ENCODE results near the gene PRR5L.

Gene PRR5L

DNA sequence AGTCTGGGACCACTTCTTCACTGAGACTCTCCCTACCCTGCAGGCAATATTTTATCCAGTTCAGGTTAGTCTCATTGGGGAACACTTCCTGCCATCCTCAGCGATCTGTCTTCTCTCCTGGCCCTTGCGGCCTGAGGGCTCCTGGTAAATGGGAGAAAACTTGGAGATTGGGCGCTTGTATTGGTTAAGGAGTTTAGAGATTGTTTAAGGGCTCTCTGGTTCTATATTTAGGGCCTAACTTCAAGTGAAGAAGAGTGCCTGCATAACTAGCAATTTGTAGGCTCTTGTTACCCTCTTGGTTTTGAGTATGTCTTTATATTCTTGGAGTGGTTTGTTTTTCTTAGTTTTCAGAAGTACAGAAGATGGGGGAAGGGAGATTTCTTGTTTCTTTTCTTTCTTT lies 141.3 kb downstream of the PRR5L start:
- H3K36me3 ChIP-seq (ENCODE audit: insufficient read depth, low read length): no peaks in the 10 kb centered on the region
- H3K4me3 ChIP-seq (ENCODE audit: low read length): no peak overlapping the region
- peaks cover 4% of the 10 kb centered on the region for H3K4me1 ChIP-seq (ENCODE audit: control insufficient read depth, insufficient read depth, low read length)
- no peak overlapping the region for H3K4me2 ChIP-seq (ENCODE audit: low read length)
- no peaks in the 10 kb centered on the region for H3K9me3 ChIP-seq (replicated peaks; ENCODE audit: low read length)
- no peak overlapping the region for H3K9ac ChIP-seq (ENCODE audit: low read depth, low read length)
- H3K27me3 ChIP-seq (ENCODE audit: control insufficient read depth, insufficient read depth, low read length): no peaks in the 10 kb centered on the region

DNA sequence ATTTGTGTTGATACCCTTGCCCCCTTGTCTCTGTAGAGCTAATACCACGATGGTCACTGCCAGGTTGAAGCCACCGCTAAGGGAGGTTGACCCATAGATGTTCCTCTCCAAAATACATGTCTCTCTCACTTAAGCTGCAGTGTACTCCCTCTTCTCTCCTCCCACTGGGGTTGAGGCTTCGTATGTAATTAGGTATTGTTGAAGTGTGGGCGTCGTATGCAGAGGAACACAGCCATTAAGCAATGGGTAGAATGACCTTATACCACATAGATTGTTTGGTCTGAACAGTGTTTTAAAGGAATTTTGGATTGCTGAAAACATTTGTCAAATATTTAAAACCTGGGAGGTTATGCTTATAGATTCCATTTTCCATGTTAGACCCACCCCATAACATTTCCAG lies 142.0 kb downstream of the PRR5L start:
- H3K4me2 ChIP-seq (ENCODE audit: low read length): no peak overlapping the region
- H3K9me3 ChIP-seq (replicated peaks; ENCODE audit: low read length): no peaks in the 10 kb centered on the region
- H3K4me1 ChIP-seq (ENCODE audit: control insufficient read depth, insufficient read depth, low read length): peaks cover 3% of the 10 kb centered on the region
- H3K4me3 ChIP-seq (ENCODE audit: low read length): no peak overlapping the region
- no peak overlapping the region for H3K9ac ChIP-seq (ENCODE audit: low read depth, low read length)
- no peaks in the 10 kb centered on the region for H3K27me3 ChIP-seq (ENCODE audit: control insufficient read depth, insufficient read depth, low read length)
- no peaks in the 10 kb centered on the region for H3K36me3 ChIP-seq (ENCODE audit: insufficient read depth, low read length)

DNA sequence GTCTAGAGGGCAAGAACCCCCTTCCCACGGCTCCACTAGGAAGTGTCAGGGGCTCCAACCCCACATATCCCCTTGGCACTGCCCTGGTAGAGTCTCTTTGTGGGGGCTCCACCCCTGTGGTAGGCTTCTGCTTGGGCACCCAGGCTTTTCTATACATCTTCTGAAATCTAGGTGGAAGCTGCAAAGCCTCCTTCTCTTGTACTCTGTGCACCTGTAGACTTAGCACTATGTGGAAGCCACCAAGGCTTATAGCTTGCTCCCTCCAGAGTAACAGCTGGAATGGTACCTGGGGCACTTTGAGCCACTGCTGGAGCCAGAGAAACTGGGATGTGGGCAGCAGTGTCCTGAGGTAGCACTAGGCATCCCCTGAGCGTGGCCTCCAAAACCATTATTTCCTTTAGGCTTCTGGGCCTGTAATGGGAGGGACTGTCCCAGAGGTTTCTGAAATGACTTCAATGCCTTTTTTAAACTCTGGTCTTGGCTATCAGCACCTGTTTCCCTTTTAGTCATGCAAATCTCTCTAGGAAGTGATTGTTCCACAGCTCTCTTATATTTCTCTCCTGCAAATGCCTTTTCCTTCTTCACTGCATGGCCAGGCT lies 145.6 kb downstream of the PRR5L start:
- Histone ChIP-seq H3K27me3 (ENCODE audit: control insufficient read depth, insufficient read depth, low read length) (no peaks in the 10 kb centered on the region), H3K4me1 (ENCODE audit: control insufficient read depth, insufficient read depth, low read length) (no peaks in the 10 kb centered on the region), H3K9me3 (replicated peaks; ENCODE audit: low read length) (no peaks in the 10 kb centered on the region), H3K9ac (ENCODE audit: low read depth, low read length) (no peak overlapping the region), H3K36me3 (ENCODE audit: insufficient read depth, low read length) (peaks cover 5% of the 10 kb centered on the region), H3K4me3 (ENCODE audit: low read length) (no peak overlapping the region), H3K4me2 (ENCODE audit: low read length) (no peak overlapping the region)

DNA sequence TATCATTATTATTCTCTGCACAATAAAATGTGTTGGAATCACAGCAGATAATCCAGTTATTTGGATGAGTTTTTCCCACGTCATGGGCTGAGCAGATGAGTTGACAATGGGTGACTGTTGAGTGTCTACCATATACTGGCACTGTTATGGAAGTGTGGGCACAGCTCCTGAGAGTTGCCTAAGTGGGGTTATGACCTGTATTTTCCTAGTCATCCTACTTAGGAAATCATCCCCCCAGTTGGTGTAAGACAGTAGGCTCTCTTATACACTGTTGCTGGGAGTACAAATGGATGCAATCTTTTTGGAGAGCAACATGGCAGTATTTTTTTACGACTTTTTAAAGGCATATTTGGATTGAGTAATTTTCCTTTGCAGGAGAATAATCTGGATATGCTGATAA lies 147.6 kb downstream of the PRR5L start:
- H3K36me3 ChIP-seq (ENCODE audit: insufficient read depth, low read length): peaks cover 5% of the 10 kb centered on the region
- H3K4me3 ChIP-seq (ENCODE audit: low read length): no peak overlapping the region
- no peak overlapping the region for H3K9ac ChIP-seq (ENCODE audit: low read depth, low read length)
- peaks cover 8% of the 10 kb centered on the region for H3K4me1 ChIP-seq (ENCODE audit: control insufficient read depth, insufficient read depth, low read length)
- no peak overlapping the region for H3K4me2 ChIP-seq (ENCODE audit: low read length)
- H3K9me3 ChIP-seq (replicated peaks; ENCODE audit: low read length): no peaks in the 10 kb centered on the region
- no peaks in the 10 kb centered on the region for H3K27me3 ChIP-seq (ENCODE audit: control insufficient read depth, insufficient read depth, low read length)

DNA sequence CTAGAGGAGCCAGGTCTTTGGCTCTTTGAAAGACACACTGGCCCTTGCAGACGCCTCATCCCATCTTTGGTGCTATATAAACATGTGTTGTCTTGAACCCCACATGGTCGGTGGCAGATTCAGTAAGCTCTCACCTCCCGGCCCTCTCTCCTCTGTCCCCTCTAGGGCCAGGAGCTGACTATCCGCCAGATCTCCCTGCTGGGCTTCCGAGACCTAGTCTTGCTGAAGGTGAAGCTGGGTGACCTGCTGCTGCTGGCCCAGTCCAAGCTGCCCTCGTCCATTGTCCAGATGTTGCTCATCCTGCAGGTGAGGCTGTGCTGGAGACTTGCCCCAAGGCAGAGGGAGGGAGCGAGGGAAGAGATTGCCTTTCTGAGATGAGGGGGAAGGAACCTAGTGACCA lies 150.0 kb downstream of the PRR5L start:
- no peak overlapping the region for H3K4me3 ChIP-seq (ENCODE audit: low read length)
- H3K9ac ChIP-seq (ENCODE audit: low read depth, low read length): no peak overlapping the region
- no peaks in the 10 kb centered on the region for H3K27me3 ChIP-seq (ENCODE audit: control insufficient read depth, insufficient read depth, low read length)
- peaks cover 8% of the 10 kb centered on the region for H3K4me1 ChIP-seq (ENCODE audit: control insufficient read depth, insufficient read depth, low read length)
- peaks cover 5% of the 10 kb centered on the region for H3K36me3 ChIP-seq (ENCODE audit: insufficient read depth, low read length)
- no peak overlapping the region for H3K4me2 ChIP-seq (ENCODE audit: low read length)
- no peaks in the 10 kb centered on the region for H3K9me3 ChIP-seq (replicated peaks; ENCODE audit: low read length)

DNA sequence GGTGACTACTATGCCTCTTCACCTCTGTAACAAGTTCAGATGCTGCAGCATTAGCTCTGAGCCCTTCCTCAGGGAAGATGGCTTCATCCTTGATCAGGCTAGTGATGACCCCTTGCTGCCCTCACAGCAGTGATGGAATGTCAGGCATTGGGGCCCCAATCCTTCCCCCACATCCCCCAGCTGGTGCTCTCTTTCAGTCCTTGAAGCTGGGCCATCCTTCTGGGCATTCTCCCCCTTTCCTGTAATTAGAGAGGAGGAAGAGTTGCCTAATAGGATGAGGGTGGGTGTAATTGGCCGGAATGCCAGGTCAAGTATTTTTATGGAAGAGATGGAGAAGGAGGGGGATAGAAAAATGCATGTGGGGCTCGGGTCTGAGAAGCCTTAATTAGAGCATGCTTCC lies 151.4 kb downstream of the PRR5L start:
- peaks cover 5% of the 10 kb centered on the region for H3K36me3 ChIP-seq (ENCODE audit: insufficient read depth, low read length)
- H3K4me2 ChIP-seq (ENCODE audit: low read length): no peak overlapping the region
- H3K4me3 ChIP-seq (ENCODE audit: low read length): no peak overlapping the region
- no peaks in the 10 kb centered on the region for H3K27me3 ChIP-seq (ENCODE audit: control insufficient read depth, insufficient read depth, low read length)
- peaks cover 15% of the 10 kb centered on the region for H3K4me1 ChIP-seq (ENCODE audit: control insufficient read depth, insufficient read depth, low read length)
- no peak overlapping the region for H3K9ac ChIP-seq (ENCODE audit: low read depth, low read length)
- H3K9me3 ChIP-seq (replicated peaks; ENCODE audit: low read length): no peaks in the 10 kb centered on the region

DNA sequence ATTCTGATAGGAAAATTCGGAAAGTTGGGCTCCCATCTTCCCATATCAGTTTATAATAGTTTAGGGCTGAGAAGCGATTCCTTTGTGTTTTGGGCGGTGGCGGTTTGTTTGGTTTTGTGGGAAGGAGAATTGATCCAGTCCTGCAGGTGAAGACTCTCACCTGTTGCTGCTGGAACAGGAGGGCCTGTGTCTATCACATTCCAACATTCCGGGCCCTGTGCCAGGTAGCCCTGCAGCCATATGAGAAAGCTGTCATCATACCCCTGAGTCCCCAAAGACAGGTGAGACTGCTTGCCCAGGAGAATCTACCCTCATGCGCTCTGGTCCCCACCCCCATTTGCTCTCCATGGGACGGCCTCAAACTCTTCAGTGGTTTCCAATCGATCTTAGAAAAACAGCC lies 151.9 kb downstream of the PRR5L start:
- Histone ChIP-seq H3K4me2 (ENCODE audit: low read length) (no peak overlapping the region), H3K27me3 (ENCODE audit: control insufficient read depth, insufficient read depth, low read length) (no peaks in the 10 kb centered on the region), H3K9me3 (replicated peaks; ENCODE audit: low read length) (no peaks in the 10 kb centered on the region), H3K4me3 (ENCODE audit: low read length) (no peak overlapping the region), H3K36me3 (ENCODE audit: insufficient read depth, low read length) (peaks cover 5% of the 10 kb centered on the region), H3K9ac (ENCODE audit: low read depth, low read length) (no peak overlapping the region), H3K4me1 (ENCODE audit: control insufficient read depth, insufficient read depth, low read length) (peaks cover 19% of the 10 kb centered on the region)

DNA sequence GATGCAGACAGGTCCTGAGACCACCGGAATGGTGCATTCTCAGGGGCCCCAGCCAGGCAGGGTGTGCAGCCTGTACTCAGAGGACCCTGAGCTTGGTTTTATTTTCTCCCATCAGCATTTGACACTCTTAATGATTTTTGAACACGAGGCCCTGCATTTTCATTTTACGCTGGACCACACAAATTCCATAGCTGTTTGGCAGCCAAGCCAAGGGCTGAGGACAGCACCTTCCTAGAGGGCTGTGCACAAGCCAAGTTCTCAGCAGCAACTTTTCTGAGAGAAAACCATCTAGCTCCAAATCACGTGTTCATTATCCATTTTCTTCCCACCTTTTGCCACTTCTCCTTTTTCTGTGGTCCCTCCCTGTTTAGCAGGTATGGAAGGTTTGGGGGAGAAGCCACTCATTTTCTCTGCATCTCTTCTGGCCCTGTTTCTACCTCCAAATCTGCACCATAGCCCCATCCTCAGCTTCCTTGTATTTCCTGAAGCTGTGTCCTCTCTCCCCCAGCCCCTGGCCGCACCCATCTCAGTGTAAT lies 153.5 kb downstream of the PRR5L start:
- Histone ChIP-seq H3K4me3 (ENCODE audit: low read length) (no peak overlapping the region), H3K9ac (ENCODE audit: low read depth, low read length) (no peak overlapping the region), H3K4me2 (ENCODE audit: low read length) (peak overlapping the region; percentile 49), H3K4me1 (ENCODE audit: control insufficient read depth, insufficient read depth, low read length) (peaks cover 33% of the 10 kb centered on the region), H3K36me3 (ENCODE audit: insufficient read depth, low read length) (peaks cover 5% of the 10 kb centered on the region), H3K9me3 (replicated peaks; ENCODE audit: low read length) (no peaks in the 10 kb centered on the region), H3K27me3 (ENCODE audit: control insufficient read depth, insufficient read depth, low read length) (no peaks in the 10 kb centered on the region)

DNA sequence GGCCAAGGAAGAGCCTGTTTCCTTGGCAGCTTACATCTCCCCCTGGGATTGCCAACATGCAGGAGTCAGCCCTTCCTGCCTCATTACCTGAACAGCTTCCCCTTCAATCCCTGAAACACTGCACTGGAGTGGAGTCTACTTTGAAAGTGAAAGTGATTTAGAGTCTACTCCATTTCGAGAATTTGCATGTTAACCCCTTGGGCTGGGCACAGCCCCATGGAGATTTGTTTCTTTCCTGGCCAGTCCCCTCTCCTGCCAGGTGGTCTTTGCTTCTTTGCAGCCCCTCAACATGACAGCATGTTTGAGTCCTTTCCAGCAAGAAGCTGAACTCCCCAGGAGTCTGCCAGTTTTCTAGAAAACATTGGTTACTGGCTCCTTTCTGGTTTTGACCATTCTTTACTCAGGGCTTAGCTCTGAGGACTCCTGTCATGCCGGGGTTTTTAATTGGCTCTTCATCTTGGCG lies 154.1 kb downstream of the PRR5L start:
- Histone ChIP-seq H3K36me3 (ENCODE audit: insufficient read depth, low read length) (peaks cover 5% of the 10 kb centered on the region), H3K27me3 (ENCODE audit: control insufficient read depth, insufficient read depth, low read length) (no peaks in the 10 kb centered on the region), H3K4me1 (ENCODE audit: control insufficient read depth, insufficient read depth, low read length) (peaks cover 38% of the 10 kb centered on the region), H3K9me3 (replicated peaks; ENCODE audit: low read length) (no peaks in the 10 kb centered on the region), H3K4me2 (ENCODE audit: low read length) (peak overlapping the region; percentile 49), H3K4me3 (ENCODE audit: low read length) (no peak overlapping the region), H3K9ac (ENCODE audit: low read depth, low read length) (no peak overlapping the region)

DNA sequence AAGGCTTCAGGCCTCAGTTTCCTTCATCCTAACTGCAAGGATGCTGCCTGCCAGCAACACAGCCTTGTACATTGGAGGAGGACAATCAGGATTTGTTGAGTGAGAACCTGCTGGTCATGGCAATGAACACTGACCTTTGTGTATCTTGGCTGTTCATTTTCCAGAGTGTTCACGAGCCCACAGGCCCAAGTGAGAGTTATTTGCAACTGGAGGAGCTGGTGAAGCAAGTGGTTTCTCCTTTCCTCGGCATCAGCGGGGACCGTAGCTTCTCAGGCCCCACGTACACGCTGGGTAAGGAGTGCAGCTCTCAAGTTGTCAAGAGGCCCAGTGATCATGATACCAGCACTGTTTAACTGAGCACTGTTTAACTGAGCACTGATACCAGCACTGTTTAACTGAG lies 155.0 kb downstream of the PRR5L start:
- Histone ChIP-seq H3K4me3 (ENCODE audit: low read length) (no peak overlapping the region), H3K4me2 (ENCODE audit: low read length) (no peak overlapping the region), H3K9ac (ENCODE audit: low read depth, low read length) (no peak overlapping the region), H3K9me3 (replicated peaks; ENCODE audit: low read length) (no peaks in the 10 kb centered on the region), H3K36me3 (ENCODE audit: insufficient read depth, low read length) (peaks cover 5% of the 10 kb centered on the region), H3K27me3 (ENCODE audit: control insufficient read depth, insufficient read depth, low read length) (no peaks in the 10 kb centered on the region), H3K4me1 (ENCODE audit: control insufficient read depth, insufficient read depth, low read length) (peaks cover 47% of the 10 kb centered on the region)

DNA sequence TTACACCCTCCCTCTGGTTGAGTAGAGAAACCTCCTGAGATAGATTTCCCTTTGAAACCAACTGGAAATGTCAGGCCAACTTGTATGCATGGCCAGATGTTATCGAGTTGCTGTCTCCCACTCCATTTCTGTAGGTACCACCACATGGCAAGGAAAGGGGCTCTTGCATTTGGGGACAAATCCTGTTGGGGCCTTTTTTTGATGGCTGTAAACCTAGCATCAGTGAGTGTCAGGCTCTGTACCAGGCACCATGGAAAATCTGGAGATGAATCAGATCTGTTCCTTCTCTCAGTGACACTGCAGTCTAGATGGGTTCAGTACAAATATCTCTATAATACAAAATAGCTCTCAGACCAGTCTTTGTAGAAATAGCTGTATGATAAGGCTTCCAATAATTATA lies 155.6 kb downstream of the PRR5L start:
- H3K4me1 ChIP-seq (ENCODE audit: control insufficient read depth, insufficient read depth, low read length): peaks cover 53% of the 10 kb centered on the region
- H3K36me3 ChIP-seq (ENCODE audit: insufficient read depth, low read length): no peaks in the 10 kb centered on the region
- no peaks in the 10 kb centered on the region for H3K27me3 ChIP-seq (ENCODE audit: control insufficient read depth, insufficient read depth, low read length)
- no peak overlapping the region for H3K4me2 ChIP-seq (ENCODE audit: low read length)
- H3K9ac ChIP-seq (ENCODE audit: low read depth, low read length): no peak overlapping the region
- H3K9me3 ChIP-seq (replicated peaks; ENCODE audit: low read length): no peaks in the 10 kb centered on the region
- no peak overlapping the region for H3K4me3 ChIP-seq (ENCODE audit: low read length)

DNA sequence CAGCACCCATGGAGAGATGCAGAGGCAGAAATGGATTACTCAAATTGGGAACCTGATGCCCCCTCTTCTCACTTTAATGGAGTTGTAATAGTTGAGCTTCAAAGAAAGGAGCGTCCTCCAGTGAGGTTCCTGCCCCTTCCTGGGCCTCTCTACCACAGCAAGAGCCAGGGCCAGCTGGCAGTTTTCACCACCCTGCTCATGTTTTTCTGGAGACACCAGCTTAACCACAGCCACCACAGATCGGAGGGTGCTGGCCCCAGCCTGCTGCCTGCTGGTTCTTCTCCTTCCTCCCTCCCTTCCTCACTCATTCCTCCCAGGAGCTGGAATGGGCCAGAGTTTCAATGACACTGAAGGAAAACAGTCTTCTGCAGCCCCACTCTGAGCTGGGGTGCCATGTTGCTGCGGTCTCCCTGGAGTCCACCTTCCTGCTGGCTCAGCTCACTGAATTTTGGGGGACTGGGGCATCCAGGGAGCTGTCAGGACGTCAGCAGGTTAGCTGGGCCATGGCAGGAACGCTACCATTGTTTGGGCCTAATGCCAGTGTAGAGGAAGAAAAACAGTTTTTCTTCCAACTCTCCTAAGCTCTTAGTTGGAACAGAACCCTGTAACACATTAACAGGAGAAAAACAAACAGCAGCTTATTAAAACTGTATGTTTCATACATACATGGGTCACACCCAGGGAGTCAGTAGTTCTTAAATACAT lies 156.3 kb downstream of the PRR5L start:
- no peak overlapping the region for H3K9ac ChIP-seq (ENCODE audit: low read depth, low read length)
- H3K4me1 ChIP-seq (ENCODE audit: control insufficient read depth, insufficient read depth, low read length): peaks cover 54% of the 10 kb centered on the region
- no peak overlapping the region for H3K4me2 ChIP-seq (ENCODE audit: low read length)
- H3K9me3 ChIP-seq (replicated peaks; ENCODE audit: low read length): no peaks in the 10 kb centered on the region
- no peak overlapping the region for H3K4me3 ChIP-seq (ENCODE audit: low read length)
- no peaks in the 10 kb centered on the region for H3K27me3 ChIP-seq (ENCODE audit: control insufficient read depth, insufficient read depth, low read length)
- no peaks in the 10 kb centered on the region for H3K36me3 ChIP-seq (ENCODE audit: insufficient read depth, low read length)

Measured in skeletal muscle satellite cell (primary cell).